ENCODE data around the gene WFDC2. TPM values are rescaled to one million over a fixed set of nuclear protein-coding genes. Genes with fewer than 3 reads are reported as not detected.

The WFDC2 gene
- total and polyA plus RNA-seq, 2 of the 4 experiments (the other 2 are of a cell fraction): not detected

DNA sequence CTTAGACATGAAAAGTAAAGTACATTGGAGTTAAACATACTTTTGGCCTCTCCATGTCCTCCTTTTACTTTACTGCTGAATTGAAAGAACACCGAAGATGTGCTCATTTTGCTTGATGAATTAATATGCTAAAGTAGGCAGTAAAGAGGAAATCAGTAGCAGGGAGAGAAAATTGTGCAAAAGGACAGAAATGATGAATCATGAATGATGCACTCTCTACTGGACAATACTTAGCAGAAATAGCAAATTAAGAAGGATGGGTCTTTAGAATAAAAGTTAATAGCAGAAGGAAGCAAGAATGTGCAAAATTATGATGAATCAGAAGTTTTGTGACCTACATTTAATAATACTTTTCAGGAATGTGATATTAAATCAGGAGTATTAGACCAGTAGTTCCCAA, 54.3 kb downstream of the WFDC2 start:
- Histone ChIP-seq H2BK15ac (ENCODE audit: low read depth, low read length) (no peak overlapping the region), H2AK5ac (ENCODE audit: low read depth, low read length) (no peak overlapping the region), H2BK120ac (ENCODE audit: low read depth, low read length) (no peak overlapping the region), H3K56ac (ENCODE audit: extremely low read depth, insufficient read depth, low read length) (no peak overlapping the region), H4K8ac (ENCODE audit: low read depth in 2 of 2, low read length in 2 of 2) (no peak overlapping the region), H4K5ac (ENCODE audit: low read depth, low read length) (no peak overlapping the region), H3K18ac (ENCODE audit: low read depth, low read length) (no peak overlapping the region), H4K20me1 (ENCODE audit: insufficient read depth, low read length) (no peaks in the 10 kb centered on the region), H3K4ac (ENCODE audit: low read depth, low read length) (no peak overlapping the region), H3K4me3 (ENCODE audit: insufficient read depth, low read depth, low read length) (no peak overlapping the region), H3K4me1 (ENCODE audit: control insufficient read depth, insufficient read depth, low read length) (no peaks in the 10 kb centered on the region), H2BK5ac (ENCODE audit: low read depth, low read length, poor library complexity, severe bottlenecking) (no peak overlapping the region), H3K9me3 (ENCODE audit: control insufficient read depth, insufficient read depth, low read length) (no peaks in the 10 kb centered on the region), H2BK20ac (ENCODE audit: low read depth, low read length) (no peak overlapping the region), H3K79me1 (ENCODE audit: low read depth in 1 of 2, low read length in 2 of 2) (no peaks in the 10 kb centered on the region), H2AK9ac (replicated peaks; ENCODE audit: low read depth, low read length, poor library complexity) (no peak overlapping the region), H3K9ac (ENCODE audit: low read depth, low read length) (no peak overlapping the region), H3K36me3 (ENCODE audit: control insufficient read depth, insufficient read depth, low read length) (no peaks in the 10 kb centered on the region), H3K23ac (ENCODE audit: low read depth, low read length) (no peak overlapping the region), H3K4me2 (ENCODE audit: low read depth, low read length) (no peak overlapping the region), H3K14ac (replicated peaks; ENCODE audit: low read depth, low read length) (no peak overlapping the region), H4K91ac (ENCODE audit: insufficient read depth, low read depth, low read length) (no peak overlapping the region), H3K27ac (ENCODE audit: insufficient read depth, low read length) (no peak overlapping the region), H3K9me1 (ENCODE audit: insufficient read depth, low read length) (no peaks in the 10 kb centered on the region), H2AFZ (replicated peaks; ENCODE audit: low read length, poor library complexity) (no peak overlapping the region), H3K27me3 (ENCODE audit: control insufficient read depth, insufficient read depth, low read length) (no peaks in the 10 kb centered on the region)
- no TSS peak for BruUV-seq (replicated peaks)
- TF ChIP-seq, protein P1, sequence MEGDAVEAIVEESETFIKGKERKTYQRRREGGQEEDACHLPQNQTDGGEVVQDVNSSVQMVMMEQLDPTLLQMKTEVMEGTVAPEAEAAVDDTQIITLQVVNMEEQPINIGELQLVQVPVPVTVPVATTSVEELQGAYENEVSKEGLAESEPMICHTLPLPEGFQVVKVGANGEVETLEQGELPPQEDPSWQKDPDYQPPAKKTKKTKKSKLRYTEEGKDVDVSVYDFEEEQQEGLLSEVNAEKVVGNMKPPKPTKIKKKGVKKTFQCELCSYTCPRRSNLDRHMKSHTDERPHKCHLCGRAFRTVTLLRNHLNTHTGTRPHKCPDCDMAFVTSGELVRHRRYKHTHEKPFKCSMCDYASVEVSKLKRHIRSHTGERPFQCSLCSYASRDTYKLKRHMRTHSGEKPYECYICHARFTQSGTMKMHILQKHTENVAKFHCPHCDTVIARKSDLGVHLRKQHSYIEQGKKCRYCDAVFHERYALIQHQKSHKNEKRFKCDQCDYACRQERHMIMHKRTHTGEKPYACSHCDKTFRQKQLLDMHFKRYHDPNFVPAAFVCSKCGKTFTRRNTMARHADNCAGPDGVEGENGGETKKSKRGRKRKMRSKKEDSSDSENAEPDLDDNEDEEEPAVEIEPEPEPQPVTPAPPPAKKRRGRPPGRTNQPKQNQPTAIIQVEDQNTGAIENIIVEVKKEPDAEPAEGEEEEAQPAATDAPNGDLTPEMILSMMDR (conservative IDR thresholded peaks at IDR 0.05; ENCODE audit: low read depth, low read length): no peak
- TF ChIP-seq RCOR1 (IDR thresholded peaks at IDR 0.05; ENCODE audit: insufficient replicate concordance, low read length) (no peak), BHLHE40 (IDR thresholded peaks at IDR 0.05; ENCODE audit: low read depth, low read length) (no peak), POLR2A (IDR thresholded peaks at IDR 0.05; ENCODE audit: low read depth, low read length) (no peak), SMC3 (IDR thresholded peaks at IDR 0.05; ENCODE audit: low read depth, low read length) (no peak), FOS (IDR thresholded peaks at IDR 0.05; ENCODE audit: low read depth, low read length) (no peak), RAD21 (IDR thresholded peaks at IDR 0.05; ENCODE audit: low read length) (no peak), CEBPB (IDR thresholded peaks at IDR 0.05; ENCODE audit: low read depth, low read length) (no peak), MAZ (IDR thresholded peaks at IDR 0.05; ENCODE audit: borderline replicate concordance, low read depth, low read length) (no peak), RFX5 (IDR thresholded peaks at IDR 0.05; ENCODE audit: low read depth, low read length) (no peak), ELK1 (IDR thresholded peaks at IDR 0.05; ENCODE audit: borderline replicate concordance, low read depth, low read length) (no peak), MAFK (IDR thresholded peaks at IDR 0.05; ENCODE audit: low read depth, low read length) (no peak), CHD1 (IDR thresholded peaks at IDR 0.05; ENCODE audit: low read depth, low read length) (no peak), USF2 (IDR thresholded peaks at IDR 0.05; ENCODE audit: low read depth, low read length) (no peak)
- in situ Hi-C loops (cut with MboI; ENCODE audit: low sequenced_read_pairs) (no loop called here), dilution Hi-C loops (cut with HindIII; ENCODE audit: low sequenced_read_pairs, unreplicated experiment) (no loop called here), intact Hi-C loops (cut with micrococcal nuclease) (no loop called here)
- WGBS, 2 experiments (ENCODE audit: extremely low coverage in 2 of 2, insufficient read length in 1 of 2): no CpG with 5 or more reads among the region's 1 CpG
- CTCF ChIA-PET: no interaction called here
- DNase-seq: no peak
- ATAC-seq (ENCODE audit: low read depth): no peak
- POLR2A ChIA-PET (ENCODE audit: unreplicated experiment): no interaction called here

Measured in IMR-90 (cell line).